ENCODE measurements around the gene DNAH17. TPM values are rescaled to one million over a fixed set of nuclear protein-coding genes. Genes with fewer than 3 reads are reported as not detected.
"Not testable (repeated sequence)": the region's sequence is repeated elsewhere in the genome, so short reads cannot be mapped to it uniquely, and the experiment has no call there.

The DNAH17 gene
- total RNA-seq, 1 experiment from 2014 or later: 0.41 TPM

DNA sequence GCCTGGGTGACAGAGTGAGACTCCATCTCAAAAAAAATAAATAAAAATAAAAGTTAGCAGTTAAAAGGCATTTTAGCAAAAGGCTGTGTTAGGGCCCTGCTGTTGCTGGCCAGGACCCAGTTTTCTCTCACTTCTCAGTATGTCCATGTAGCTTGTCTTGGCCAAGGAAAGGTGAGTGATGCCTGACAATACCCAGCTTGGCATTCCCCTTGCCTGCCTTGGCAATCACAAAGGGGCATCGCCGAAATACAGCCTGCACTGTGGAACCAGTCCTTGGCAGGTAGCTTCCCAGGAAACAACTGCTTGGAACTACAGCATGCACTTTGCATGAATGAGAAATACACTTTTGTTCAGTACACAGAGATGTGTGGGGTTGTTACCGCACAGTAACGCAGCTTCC lies 61.7 kb downstream of the DNAH17 start:
- no peak for DNase-seq (ENCODE audit: low read depth)
- in situ Hi-C loops (cut with HindIII; ENCODE audit: low pct_unique_long_range_greater_than_20kb, low sequenced_read_pairs): no loop called here

DNA sequence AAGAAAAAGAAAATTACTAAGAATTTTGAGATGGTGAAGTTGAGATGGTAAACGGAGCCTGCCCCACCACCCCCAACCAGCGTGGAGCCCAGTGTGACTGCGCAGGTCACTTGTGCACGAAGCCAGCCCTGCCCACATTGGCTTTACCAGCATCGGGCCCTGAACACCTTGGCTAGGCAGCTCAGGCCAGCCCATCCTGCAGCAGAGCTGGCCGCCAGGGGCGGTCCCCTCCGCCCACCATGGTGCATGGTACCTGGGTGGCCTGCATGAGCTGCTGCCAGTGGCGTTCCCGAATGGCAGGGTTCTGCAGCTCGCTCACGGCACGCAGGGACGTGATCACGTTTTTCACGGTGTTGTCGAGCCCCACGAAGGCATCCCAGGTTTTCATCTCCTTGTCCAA lies 62.7 kb downstream of the DNAH17 start:
- DNase-seq (ENCODE audit: low read depth): no peak
- in situ Hi-C loops (cut with HindIII; ENCODE audit: low pct_unique_long_range_greater_than_20kb, low sequenced_read_pairs): no loop called here

DNA sequence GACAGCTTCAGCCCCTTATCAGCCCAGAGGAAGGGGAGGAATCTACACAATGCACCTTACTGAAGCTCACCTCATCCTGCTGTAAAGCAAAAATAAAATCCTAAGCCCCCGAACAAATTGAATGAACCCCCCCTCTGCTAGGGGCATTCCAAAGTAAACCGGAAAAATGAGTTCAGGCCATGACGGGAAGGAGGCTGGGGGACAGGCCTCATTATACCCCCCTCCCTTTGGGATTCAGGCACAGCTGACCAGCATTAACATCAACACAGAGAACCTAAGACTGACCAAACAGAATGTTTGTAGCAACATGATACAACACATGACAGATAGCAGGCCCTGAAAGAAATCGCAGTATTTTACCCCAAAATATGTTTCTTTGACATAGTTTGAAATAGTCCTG lies 64.2 kb downstream of the DNAH17 start:
- in situ Hi-C loops (cut with HindIII; ENCODE audit: low pct_unique_long_range_greater_than_20kb, low sequenced_read_pairs): no loop called here
- no peak for DNase-seq (ENCODE audit: low read depth)

DNA sequence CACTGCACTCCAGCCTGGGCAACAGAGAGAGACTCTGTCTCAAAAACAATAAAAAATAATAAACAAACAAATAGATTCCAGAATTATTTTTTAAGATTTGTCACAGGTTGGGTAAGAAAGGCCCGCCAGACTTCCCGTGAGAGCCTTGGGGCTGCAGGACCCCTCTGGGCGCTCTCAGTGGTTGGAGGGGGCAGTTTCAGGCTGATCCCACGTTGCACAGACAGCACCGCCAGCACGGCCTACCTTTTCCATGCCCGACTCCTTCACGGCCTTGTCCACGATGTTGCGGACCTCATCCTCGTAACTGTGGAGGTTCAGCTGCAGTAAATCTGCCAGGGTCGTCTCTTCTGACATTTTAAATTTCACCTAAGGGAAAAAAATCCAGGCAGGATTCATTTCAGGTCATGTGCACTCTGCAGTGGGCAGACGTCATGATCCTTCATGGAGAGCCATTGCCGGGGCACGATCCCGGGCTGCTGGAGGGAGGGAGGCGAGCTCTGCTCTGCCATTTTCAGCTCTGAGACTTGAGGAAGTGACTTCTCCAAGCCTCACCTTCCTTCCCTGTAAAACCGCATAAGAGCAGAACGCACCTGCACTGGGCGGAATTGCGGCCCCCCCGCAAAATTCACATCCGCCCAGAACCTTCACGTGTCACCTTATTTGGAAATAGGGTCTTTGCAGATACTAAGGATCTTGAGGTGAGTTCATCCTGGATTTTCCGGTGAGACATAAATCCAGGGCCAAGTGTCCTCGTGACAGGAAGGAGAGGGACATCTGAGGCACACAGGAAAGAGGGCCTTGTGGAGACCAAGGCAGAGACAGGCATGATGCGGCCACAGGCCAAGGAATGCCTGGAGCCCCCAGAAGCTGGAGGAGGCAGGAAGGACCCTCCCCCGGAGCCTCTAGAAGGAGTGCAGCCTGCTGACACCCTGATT lies 66.8 kb downstream of the DNAH17 start:
- DNase-seq (ENCODE audit: low read depth): no peak
- in situ Hi-C loops (cut with HindIII; ENCODE audit: low pct_unique_long_range_greater_than_20kb, low sequenced_read_pairs): no loop called here

DNA sequence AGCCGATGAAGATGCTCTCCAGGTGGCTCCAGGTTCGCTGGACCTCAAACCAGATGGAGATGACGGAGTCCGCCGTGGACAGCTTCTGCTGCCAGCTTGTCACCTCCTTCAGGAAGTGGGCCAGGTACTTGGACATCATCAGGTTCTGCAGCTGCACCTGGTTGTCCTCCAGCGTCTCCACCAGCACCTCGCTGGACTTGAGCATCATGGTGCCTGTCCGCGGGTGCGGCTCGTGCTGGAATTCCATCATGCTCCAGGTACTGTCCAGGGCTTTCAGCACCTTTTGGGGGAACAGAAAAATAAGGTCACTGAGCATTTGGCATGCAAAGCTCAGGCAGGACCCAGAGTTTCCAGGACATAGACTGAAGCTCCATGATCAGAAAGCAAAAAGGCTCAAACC lies 69.7 kb downstream of the DNAH17 start:
- no peak for DNase-seq (ENCODE audit: low read depth)
- in situ Hi-C loops (cut with HindIII; ENCODE audit: low pct_unique_long_range_greater_than_20kb, low sequenced_read_pairs): no loop called here

DNA sequence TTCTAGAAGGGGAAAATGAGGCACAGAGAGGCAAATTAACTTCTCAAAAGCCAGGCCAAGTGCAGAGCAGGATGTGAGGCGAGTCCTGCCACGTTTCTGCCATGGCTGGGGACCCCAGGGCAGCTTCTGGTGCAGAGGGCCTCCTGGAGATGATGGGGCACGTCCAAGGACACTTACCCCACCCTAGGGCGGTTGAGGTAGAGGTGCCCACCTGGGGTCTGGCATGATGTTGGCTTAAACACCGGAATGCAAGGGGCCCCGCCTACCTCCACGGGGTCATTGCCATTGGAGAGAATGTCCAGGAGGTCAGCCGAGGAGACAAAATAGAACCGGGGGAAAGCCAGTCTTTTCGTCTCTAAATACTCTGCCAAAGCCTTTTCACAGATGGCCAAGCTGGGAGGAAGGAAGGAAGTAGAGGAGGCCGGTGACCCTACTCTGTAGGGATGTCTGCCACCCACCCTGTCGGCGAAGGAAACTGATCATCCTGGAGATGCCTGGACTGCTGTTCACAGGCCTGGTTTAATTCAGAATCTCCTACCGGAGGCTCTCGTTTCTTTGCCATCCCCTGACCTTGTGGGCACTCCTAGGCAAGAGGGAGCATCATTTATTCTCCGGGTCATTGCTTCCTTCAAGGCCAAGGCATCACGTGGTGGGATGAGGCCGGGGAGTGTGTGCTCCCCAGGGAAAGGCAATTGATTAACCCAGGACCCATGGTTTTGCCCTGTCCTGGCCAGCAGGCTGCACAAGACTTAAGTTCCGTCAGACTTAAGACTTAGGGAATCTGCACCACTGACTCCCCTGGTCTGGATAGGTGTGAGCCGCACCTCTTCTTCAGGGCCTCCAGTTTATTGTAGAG lies 70.5 kb downstream of the DNAH17 start:
- no peak for DNase-seq (ENCODE audit: low read depth)
- in situ Hi-C loops (cut with HindIII; ENCODE audit: low pct_unique_long_range_greater_than_20kb, low sequenced_read_pairs): no loop called here

DNA sequence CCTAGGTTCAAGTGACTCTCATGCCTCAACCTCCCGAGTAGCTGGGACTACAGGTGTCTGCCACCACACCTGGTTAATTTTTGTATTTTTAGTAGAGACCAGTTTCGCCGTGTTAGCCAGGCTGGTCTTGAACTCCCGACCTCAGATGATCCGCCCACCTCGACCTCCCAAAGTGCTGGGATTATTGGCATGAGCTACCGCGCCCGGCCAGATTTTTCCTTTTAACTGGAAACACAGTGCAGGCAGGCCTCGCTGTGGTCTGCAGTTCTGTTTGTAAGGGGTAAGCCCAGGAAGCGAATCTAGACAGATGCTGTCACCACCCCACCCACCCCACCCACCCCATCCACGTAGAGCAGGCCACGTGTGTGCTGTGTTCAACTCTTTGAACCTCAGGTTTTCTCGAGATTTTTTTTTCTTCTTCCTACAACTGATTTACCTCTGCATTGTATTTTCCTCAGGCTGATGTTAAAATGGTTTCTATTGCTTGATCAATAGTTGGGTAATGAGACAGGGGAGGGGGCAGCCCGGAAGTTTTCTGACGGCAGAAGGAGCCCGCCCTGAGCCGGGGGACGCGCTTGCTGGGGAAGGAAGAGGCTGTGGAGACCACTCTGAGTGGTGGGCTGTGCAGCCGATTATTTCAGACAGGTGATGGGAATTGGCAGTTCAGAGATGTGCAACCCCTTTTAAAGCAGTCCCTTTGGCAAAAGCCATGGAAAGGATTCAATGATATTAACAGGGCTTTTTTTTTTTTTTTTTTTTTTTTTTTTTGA lies 72.9 kb downstream of the DNAH17 start:
- DNase-seq (ENCODE audit: low read depth): no peak
- in situ Hi-C loops (cut with HindIII; ENCODE audit: low pct_unique_long_range_greater_than_20kb, low sequenced_read_pairs): no loop called here

DNA sequence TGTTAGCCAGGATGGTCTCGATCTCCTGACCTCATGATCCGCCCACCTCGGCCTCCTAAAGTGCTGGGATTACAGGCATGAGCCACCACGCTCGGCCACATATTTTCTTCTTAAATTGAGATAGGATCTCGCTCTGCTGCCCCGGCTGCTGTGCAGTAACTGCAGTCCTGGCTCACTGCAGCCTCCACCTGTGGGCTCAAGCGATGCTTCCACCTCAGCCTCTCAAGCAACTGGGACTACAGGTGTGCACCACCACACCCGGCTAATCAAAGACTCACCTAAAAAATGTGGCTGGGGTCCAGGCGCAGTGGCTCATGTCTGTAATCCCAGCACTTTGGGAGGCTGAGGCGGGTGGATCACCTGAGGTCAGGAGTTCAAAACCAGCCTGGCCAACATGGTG lies 73.8 kb downstream of the DNAH17 start:
- in situ Hi-C loops (cut with HindIII; ENCODE audit: low pct_unique_long_range_greater_than_20kb, low sequenced_read_pairs): not testable (repeated sequence)

DNA sequence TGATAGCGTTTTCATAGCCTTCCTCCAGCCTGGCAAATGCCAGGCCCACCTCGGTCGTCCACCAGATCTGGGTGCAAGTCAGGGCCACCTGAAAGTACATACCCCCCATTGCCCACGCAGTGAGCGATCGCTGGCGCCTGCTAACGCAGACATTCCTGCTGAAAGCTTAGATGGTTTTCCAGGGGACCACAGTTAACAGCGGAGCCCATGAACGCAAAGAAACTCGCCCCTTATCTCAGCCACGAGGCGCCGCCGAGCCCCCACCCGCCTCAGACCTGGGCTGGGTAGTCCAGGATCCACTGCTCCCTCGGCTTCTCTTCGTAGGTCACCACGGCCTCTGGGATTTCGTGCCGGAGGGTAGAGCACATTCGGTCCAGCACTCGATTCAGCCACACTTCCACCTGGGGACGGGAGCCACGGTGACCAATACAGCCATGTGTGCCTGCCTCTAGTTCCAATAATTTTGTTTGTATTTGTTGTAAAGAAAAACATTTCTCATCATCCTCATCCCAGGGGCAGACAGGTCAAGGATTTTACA lies 74.5 kb downstream of the DNAH17 start:
- no peak for DNase-seq (ENCODE audit: low read depth)
- in situ Hi-C loops (cut with HindIII; ENCODE audit: low pct_unique_long_range_greater_than_20kb, low sequenced_read_pairs): no loop called here

More for the DNA sequence above, 73.8 kb downstream of the DNAH17 start:
- not testable (repeated sequence) for DNase-seq (ENCODE audit: low read depth)

DNA sequence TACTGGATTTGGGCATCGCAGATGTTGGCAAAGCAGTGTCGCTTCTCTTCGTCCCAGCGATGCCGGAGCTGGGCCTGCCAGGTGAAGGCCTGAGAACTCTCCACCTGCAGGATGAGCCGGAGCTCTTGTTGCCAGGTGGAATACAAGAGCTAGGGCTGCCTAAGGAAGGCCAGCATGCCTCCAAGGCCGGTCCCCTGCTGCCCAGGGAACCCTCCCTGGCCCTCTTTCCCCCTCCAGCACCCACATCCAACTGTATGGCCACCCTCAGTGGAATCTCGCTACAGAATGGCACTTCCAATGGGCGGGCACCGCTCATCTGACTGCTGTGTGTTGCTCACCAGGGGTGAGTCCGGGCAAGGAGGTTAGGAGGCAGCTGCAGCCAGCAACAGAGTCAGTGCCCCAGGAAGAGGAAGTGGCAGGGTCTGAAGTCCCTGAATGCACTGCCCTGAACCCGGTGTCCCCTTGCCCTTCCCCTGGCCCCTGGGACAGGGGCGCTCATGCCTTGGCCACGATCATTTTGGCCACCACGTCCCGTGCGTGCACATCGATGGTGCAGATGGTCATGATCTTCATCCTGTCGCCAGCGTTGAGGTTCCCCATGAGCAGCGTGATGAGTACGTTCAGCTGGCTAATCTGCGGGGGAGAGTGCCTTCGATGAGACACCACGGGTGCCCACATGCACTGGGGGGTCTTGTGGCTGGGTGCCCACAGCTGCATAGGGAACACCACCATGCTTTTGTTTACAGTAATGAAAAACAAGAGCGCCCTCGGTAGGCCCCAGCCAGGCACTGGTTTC lies 75.8 kb downstream of the DNAH17 start:
- in situ Hi-C loops (cut with HindIII; ENCODE audit: low pct_unique_long_range_greater_than_20kb, low sequenced_read_pairs): no loop called here

DNA sequence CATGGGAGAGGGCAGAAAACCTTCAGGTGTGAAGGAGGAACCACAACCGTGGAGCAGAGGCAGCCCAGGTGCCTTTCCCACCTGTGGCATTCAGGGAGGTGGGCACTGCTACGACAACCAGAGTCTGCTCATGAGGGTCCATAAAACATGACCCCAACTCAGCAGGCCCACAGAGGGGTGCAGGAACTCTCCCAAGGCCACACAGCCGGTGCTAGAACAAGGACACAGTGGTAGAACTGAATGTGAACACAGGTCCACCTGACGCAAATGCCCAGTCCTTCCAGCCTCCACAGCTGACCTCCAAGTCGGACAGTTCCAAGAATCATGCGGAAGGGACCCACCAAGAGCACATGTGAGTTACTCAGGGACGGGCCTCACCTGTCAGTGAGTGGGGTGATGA lies 76.4 kb downstream of the DNAH17 start:
- DNase-seq (ENCODE audit: low read depth): no peak
- in situ Hi-C loops (cut with HindIII; ENCODE audit: low pct_unique_long_range_greater_than_20kb, low sequenced_read_pairs): no loop called here

More for the DNA sequence above, 75.8 kb downstream of the DNAH17 start:
- DNase-seq (ENCODE audit: low read depth): no peak

DNA sequence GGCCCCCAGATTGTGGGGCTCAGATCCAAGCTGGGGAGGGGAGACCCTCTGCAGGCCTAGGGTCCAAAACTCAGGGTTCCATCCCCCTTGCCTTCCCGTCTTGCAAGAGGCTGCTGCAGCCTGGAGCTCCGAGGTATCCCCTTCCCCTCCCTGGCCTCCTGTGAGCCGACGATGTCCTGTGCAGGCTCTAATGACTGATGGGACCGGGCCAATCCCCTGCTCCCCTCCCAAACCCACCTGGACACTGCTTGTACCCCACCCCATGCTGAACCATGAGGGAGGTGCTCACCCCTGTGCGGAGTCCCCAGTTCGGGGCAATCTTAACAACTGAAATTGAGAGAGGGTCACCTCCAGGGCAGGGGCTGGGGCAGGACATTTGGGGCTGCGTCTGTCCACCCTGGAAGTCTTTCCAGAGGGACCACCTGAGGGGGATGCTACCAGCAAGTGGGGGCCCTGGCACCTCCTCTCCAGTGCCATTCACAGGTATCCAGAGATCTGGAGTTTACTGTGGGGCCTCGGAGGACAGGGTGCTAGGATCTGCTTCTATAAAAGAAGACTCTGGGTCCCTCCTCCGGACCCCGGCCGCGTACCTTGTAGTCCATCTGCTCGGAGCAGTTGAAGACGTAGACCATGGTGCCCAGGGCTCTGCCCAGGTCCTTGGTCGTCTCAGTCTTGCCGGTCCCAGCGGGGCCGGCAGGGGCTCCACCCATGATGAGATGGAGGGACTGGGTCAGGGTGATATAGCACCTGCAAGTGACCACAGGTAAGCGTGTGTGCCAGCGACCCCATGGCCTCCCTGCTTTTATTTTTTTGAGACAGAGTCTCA lies 77.3 kb downstream of the DNAH17 start:
- in situ Hi-C loops (cut with HindIII; ENCODE audit: low pct_unique_long_range_greater_than_20kb, low sequenced_read_pairs): loop anchor here (25.0 kb wide), 1 partner anchor 212 kb away; no protein-coding TSS in a partner anchor

DNA sequence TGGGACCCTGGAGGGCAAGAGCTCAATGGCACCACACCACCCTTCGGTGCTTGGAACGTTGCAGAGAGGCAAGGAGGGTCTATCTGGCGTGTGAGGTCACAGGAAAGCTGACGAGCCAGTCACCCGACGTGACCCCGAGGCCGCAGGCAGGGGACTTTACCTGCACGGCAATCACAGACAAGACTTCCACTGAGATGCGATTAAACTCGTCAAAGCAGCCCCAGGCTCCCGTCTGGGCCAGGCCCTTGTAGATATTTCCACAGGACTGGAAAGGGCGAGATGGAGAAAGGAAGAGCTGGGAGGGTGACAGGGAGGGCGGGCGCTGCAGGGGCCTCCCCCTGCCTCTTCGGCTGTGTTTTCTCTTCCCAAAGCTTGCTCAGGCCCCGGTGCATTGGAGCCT lies 78.3 kb downstream of the DNAH17 start:
- DNase-seq (ENCODE audit: low read depth): no peak
- in situ Hi-C loops (cut with HindIII; ENCODE audit: low pct_unique_long_range_greater_than_20kb, low sequenced_read_pairs): loop anchor here (25.0 kb wide), 1 partner anchor 213 kb away; no protein-coding TSS in a partner anchor

More for the DNA sequence above, 77.3 kb downstream of the DNAH17 start:
- DNase-seq (ENCODE audit: low read depth): no peak

DNA sequence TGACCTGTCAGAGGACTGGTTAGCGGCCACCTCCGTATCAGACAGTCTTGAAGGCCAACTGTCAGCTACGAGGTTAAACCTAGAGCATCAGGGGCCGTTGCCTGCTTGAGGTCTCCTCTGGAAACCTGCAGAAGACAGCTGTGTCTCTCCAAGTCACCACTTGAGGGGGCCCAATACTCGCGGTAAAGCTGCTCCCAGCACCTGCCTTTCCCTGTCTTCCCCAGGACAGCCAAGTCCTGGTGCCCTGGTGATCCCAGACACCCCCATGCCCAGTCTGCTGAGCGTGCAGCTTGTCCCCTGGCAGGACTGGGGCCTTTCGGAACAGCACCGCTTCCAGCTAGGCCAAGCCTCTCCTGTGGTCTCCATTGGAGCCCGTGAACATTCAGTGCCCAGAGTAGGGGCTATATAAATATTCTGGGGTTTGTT lies 80.1 kb downstream of the DNAH17 start:
- in situ Hi-C loops (cut with HindIII; ENCODE audit: low pct_unique_long_range_greater_than_20kb, low sequenced_read_pairs): loop anchor here (25.0 kb wide), 1 partner anchor 215 kb away; no protein-coding TSS in a partner anchor
- peak; percentile 77 for DNase-seq (ENCODE audit: low read depth)

DNA sequence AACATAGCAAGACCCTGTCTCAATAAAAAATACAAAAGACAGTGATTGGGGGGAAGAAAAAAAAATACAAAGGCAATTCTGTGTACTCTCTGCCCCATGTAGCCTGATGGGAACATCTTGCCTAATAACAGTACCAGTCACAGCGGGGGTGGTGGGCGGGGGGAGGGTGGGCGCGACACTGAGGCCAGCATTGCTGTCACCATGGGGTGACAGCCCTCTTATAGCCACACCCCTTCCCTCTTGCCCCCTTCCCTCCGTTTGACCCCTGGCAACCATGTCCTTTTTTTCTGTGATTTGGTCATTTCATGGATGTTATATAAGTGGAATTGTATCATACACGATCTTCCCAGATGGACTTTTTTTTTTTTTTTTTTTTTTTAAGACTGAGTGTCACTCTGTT lies 80.9 kb downstream of the DNAH17 start:
- no peak for DNase-seq (ENCODE audit: low read depth)
- in situ Hi-C loops (cut with HindIII; ENCODE audit: low pct_unique_long_range_greater_than_20kb, low sequenced_read_pairs): loop anchor here (25.0 kb wide), 1 partner anchor 216 kb away; no protein-coding TSS in a partner anchor

DNA sequence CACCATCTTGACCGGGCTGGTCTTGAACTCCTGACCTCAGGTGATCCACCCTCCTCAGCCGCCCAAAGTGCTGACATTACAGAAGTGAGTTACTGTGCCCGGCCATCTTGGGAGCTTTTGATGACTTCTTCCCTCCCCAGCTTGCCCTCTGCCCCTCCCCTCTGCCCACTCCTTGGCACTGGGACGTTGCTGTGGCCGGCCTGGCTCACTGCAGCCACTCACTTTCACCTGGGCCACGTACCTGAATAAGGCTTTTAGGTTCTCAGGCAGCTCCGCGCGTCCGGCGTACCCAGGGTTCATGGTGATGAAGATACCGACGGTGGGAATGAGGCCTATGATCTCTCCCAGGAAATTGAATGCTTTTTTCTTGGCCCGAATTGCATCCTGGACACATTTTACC lies 81.6 kb downstream of the DNAH17 start:
- in situ Hi-C loops (cut with HindIII; ENCODE audit: low pct_unique_long_range_greater_than_20kb, low sequenced_read_pairs): loop anchor here (25.0 kb wide), 1 partner anchor 217 kb away; no protein-coding TSS in a partner anchor
- DNase-seq (ENCODE audit: low read depth): no peak
